Measurements from ENCODE around the gene ZNF598.

DNA sequence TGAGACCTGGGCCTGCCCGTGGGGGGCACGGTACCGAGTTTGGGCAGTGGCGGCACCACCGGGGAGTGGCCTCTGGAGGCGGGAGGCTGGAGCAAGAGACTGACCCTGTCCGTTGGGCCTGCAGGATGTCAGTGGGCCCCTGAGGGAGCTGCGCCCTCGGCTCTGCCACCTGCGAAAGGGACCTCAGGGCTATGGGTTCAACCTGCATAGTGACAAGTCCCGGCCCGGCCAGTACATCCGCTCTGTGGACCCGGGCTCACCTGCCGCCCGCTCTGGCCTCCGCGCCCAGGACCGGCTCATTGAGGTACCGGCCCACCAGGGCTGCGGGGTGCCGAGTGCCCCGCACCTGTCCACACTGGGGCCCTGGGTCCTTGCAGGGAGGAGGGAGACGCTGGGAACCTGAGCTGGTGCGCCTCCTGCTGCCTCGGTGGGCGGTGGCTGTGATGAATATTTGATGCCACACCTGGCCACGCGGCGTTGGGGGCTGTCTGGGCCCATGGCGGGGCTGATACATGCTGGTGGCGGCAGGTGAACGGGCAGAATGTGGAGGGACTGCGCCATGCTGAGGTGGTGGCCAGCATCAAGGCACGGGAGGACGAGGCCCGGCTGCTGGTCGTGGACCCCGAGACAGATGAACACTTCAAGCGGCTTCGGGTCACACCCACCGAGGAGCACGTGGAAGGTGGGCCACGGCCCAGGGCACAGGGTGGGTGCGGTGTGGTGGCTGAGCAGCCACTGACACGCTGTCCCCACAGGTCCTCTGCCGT lies 26.8 kb upstream of the ZNF598 start:
- TF ChIP-seq, protein P1, sequence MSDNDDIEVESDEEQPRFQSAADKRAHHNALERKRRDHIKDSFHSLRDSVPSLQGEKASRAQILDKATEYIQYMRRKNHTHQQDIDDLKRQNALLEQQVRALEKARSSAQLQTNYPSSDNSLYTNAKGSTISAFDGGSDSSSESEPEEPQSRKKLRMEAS (IDR thresholded peaks at IDR 0.05): 0 out of 2 replicates have a peak, but pooled peaks have one; percentile 12
- TF ChIP-seq YY1 (IDR thresholded peaks at IDR 0.05; ENCODE audit: low read depth) (no peak), CEBPB (IDR thresholded peaks at IDR 0.05) (no peak), TAF1 (IDR thresholded peaks at IDR 0.05; ENCODE audit: low read depth) (no peak), EGR1 (IDR thresholded peaks at IDR 0.05) (no peak), EP300 (IDR thresholded peaks at IDR 0.05; ENCODE audit: borderline replicate concordance) (no peak), TCF12 (IDR thresholded peaks at IDR 0.05; ENCODE audit: low read depth) (no peak), NFIC (IDR thresholded peaks at IDR 0.05) (no peak), TEAD4 (IDR thresholded peaks at IDR 0.05) (no peak)
- TF ChIP-seq, protein P2, sequence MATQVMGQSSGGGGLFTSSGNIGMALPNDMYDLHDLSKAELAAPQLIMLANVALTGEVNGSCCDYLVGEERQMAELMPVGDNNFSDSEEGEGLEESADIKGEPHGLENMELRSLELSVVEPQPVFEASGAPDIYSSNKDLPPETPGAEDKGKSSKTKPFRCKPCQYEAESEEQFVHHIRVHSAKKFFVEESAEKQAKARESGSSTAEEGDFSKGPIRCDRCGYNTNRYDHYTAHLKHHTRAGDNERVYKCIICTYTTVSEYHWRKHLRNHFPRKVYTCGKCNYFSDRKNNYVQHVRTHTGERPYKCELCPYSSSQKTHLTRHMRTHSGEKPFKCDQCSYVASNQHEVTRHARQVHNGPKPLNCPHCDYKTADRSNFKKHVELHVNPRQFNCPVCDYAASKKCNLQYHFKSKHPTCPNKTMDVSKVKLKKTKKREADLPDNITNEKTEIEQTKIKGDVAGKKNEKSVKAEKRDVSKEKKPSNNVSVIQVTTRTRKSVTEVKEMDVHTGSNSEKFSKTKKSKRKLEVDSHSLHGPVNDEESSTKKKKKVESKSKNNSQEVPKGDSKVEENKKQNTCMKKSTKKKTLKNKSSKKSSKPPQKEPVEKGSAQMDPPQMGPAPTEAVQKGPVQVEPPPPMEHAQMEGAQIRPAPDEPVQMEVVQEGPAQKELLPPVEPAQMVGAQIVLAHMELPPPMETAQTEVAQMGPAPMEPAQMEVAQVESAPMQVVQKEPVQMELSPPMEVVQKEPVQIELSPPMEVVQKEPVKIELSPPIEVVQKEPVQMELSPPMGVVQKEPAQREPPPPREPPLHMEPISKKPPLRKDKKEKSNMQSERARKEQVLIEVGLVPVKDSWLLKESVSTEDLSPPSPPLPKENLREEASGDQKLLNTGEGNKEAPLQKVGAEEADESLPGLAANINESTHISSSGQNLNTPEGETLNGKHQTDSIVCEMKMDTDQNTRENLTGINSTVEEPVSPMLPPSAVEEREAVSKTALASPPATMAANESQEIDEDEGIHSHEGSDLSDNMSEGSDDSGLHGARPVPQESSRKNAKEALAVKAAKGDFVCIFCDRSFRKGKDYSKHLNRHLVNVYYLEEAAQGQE (IDR thresholded peaks at IDR 0.05; ENCODE audit: low read depth): no peak
